Measurements from ENCODE around the gene TMEM37.

TMEM37 gene

GRCh38 chr2:119465687-119466086, 34.0 kb downstream of the TMEM37 start:
- Histone ChIP-seq H3K27ac (no peak overlapping the region), H3K36me3 (no peaks in the 10 kb centered on the region), H3K27me3 (no peaks in the 10 kb centered on the region), H3K9me3 (no peaks in the 10 kb centered on the region), H3K4me3 (no peak overlapping the region), H3K4me2 (no peak overlapping the region), H4K20me1 (no peaks in the 10 kb centered on the region), H3K9ac (no peak overlapping the region), H3K4me1 (no peaks in the 10 kb centered on the region)
- TF ChIP-seq Cebpa-rat (IDR thresholded peaks at IDR 0.05), result no peak

GRCh38 chr2:119466373-119466772, 34.7 kb downstream of the TMEM37 start:
- H4K20me1 ChIP-seq, result no peaks in the 10 kb centered on the region
- H3K27ac ChIP-seq, result no peak overlapping the region
- TF ChIP-seq Cebpa-rat (IDR thresholded peaks at IDR 0.05), result peak; percentile 66; the same call in 1 of the 2 replicates
- no peak overlapping the region for H3K9ac ChIP-seq
- no peaks in the 10 kb centered on the region for H3K27me3 ChIP-seq
- no peaks in the 10 kb centered on the region for H3K9me3 ChIP-seq
- no peaks in the 10 kb centered on the region for H3K4me1 ChIP-seq
- H3K4me2 ChIP-seq, result no peak overlapping the region
- H3K4me3 ChIP-seq, result no peak overlapping the region
- H3K36me3 ChIP-seq, result no peaks in the 10 kb centered on the region

DNA sequence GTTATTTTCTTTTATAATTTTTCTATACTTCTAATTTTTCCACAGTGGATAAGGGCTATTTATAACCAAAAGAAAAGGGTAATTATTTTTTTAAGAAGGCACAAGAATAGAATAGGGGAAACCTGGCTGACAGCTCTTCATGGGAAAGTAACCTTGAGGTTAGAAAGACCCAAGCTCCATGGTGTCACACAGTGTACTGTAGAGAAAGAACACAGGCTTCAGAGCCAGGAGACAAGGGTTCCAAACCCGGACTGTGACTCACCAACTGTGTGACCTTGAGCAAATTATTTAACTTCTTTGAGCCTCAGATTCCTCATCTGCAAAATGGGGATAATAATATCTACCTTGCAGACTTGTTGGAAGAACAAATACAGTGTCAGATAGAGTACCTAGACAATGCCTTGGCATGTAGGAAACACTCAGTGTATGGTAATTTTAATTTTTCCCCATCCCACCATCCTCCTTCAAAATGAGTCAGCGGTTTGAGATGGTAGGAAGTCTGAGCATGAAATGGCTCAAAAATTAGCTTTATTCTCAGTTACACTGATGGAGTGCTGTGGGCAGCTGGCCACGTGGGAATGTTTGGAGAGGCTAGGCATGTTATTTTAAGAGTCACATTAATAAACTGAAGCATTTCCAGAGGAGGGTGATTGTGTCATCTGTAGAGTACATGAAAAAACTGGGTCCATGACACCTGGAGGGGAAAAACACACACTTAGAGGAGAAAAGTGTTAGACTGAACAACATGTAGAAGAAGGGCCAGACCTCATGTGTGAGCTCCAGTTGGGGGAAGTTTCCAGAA, 36.7 kb downstream of the TMEM37 start:
- no peak for TF ChIP-seq Cebpa-rat (IDR thresholded peaks at IDR 0.05)
- no peak overlapping the region for H3K9ac ChIP-seq
- H3K9me3 ChIP-seq, result no peaks in the 10 kb centered on the region

DNA sequence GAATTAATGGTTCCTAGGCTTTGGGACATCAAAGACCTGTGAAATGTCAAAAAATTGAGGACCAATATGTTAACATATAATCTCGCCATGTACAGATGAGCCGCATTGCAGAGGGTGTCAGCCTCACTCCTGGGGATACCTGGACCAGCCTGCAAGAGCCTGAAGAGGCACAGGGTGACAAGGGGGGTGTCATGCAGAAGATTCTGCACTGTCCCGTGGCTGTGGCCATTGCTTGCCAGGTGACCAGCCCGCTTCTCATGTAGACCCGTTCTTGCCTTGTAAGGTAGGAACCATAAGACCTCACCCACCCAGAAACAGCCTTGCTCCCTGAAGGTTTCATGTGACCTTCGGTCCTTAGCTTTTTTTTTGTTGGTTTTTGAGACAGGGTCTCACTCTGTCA, 37.5 kb downstream of the TMEM37 start:
- H3K9me3 ChIP-seq, result no peaks in the 10 kb centered on the region
- H3K27ac ChIP-seq, result no peak overlapping the region
- no peak overlapping the region for H3K4me3 ChIP-seq
- no peaks in the 10 kb centered on the region for H4K20me1 ChIP-seq
- no peak overlapping the region for H3K9ac ChIP-seq
- H3K4me1 ChIP-seq, result no peaks in the 10 kb centered on the region
- no peak overlapping the region for H3K4me2 ChIP-seq
- H3K27me3 ChIP-seq, result no peaks in the 10 kb centered on the region
- TF ChIP-seq Cebpa-rat (IDR thresholded peaks at IDR 0.05), result no peak
- no peaks in the 10 kb centered on the region for H3K36me3 ChIP-seq

More for the DNA sequence above, 36.7 kb downstream of the TMEM37 start:
- no peaks in the 10 kb centered on the region for H3K27me3 ChIP-seq
- H3K36me3 ChIP-seq, result no peaks in the 10 kb centered on the region
- no peaks in the 10 kb centered on the region for H4K20me1 ChIP-seq
- H3K4me2 ChIP-seq, result no peak overlapping the region
- no peak overlapping the region for H3K27ac ChIP-seq
- no peaks in the 10 kb centered on the region for H3K4me1 ChIP-seq
- H3K4me3 ChIP-seq, result no peak overlapping the region

DNA sequence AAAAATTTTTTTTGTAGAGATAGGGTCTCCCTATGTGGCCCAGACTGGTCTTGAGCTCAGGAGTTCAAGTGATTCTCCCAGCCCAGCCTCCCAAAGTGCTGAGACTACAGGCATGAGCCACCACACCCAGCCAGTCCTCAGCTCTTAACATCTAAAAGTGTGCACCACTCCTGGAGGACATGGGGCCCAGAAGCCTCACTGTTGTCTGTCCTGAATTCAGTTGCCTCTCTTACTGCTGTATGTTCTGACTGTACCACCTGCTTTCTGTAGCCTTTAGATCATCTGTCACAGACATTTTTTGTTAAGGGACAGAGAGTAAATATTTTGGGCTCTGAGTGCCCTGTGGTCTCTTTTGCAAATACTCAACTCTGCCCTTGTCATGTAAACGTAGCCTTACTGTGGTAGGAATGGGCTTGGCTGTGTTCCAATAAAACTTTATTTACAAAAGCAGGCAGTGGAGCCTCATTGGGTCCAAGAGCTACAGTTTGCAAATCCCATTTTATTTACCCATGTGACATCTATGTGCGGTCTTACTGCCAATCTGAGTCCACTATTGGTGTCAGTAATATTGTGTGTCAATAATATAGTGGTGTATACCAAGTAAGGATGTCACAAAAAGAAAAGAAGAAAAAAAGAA, 38.1 kb downstream of the TMEM37 start:
- Histone ChIP-seq H3K36me3 (no peaks in the 10 kb centered on the region), H3K9ac (no peak overlapping the region), H3K27me3 (no peaks in the 10 kb centered on the region), H4K20me1 (no peaks in the 10 kb centered on the region), H3K4me1 (0 out of 2 replicates have a peak, but pooled peaks cover under 1% of the 10 kb centered on the region), H3K9me3 (no peaks in the 10 kb centered on the region), H3K27ac (no peak overlapping the region), H3K4me3 (no peak overlapping the region), H3K4me2 (no peak overlapping the region)
- TF ChIP-seq Cebpa-rat (IDR thresholded peaks at IDR 0.05), result no peak

DNA sequence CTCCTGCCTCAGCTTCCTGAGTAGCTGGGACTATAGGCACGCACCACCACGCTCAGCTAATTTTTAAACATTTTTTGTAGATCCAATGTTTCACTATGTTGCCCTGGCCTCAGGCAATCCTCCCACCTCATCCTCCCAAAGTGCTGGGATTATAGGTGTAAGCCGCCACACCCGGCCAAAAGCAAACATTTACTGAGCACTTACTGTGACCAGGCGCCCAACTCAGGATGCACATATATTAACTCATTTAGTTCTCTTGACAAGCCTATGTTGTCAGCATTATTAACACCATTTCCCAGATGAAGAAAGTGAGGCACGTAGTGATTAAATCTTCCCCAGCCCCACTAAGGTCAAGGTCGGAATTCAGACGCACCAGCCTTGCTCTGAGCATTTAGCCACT, 41.1 kb downstream of the TMEM37 start:
- H3K36me3 ChIP-seq, result no peaks in the 10 kb centered on the region
- no peaks in the 10 kb centered on the region for H3K27me3 ChIP-seq

GRCh38 chr2:119473621-119474370, 42.1 kb downstream of the TMEM37 start:
- H3K9me3 ChIP-seq, result no peaks in the 10 kb centered on the region
- no peaks in the 10 kb centered on the region for H3K27me3 ChIP-seq
- no peak overlapping the region for H3K27ac ChIP-seq
- H3K4me2 ChIP-seq, result no peak overlapping the region
- H4K20me1 ChIP-seq, result no peaks in the 10 kb centered on the region
- no peak overlapping the region for H3K9ac ChIP-seq
- no peak overlapping the region for H3K4me3 ChIP-seq
- no peaks in the 10 kb centered on the region for H3K36me3 ChIP-seq
- H3K4me1 ChIP-seq, result peaks cover 16% of the 10 kb centered on the region
- TF ChIP-seq Cebpa-rat (IDR thresholded peaks at IDR 0.05), result no peak

More for the DNA sequence above, 41.1 kb downstream of the TMEM37 start:
- Histone ChIP-seq H3K4me1 (peaks cover 16% of the 10 kb centered on the region), H3K4me3 (no peak overlapping the region), H3K27ac (no peak overlapping the region), H4K20me1 (no peaks in the 10 kb centered on the region), H3K4me2 (no peak overlapping the region), H3K9me3 (no peaks in the 10 kb centered on the region), H3K9ac (no peak overlapping the region)
- TF ChIP-seq Cebpa-rat (IDR thresholded peaks at IDR 0.05), result no peak

DNA sequence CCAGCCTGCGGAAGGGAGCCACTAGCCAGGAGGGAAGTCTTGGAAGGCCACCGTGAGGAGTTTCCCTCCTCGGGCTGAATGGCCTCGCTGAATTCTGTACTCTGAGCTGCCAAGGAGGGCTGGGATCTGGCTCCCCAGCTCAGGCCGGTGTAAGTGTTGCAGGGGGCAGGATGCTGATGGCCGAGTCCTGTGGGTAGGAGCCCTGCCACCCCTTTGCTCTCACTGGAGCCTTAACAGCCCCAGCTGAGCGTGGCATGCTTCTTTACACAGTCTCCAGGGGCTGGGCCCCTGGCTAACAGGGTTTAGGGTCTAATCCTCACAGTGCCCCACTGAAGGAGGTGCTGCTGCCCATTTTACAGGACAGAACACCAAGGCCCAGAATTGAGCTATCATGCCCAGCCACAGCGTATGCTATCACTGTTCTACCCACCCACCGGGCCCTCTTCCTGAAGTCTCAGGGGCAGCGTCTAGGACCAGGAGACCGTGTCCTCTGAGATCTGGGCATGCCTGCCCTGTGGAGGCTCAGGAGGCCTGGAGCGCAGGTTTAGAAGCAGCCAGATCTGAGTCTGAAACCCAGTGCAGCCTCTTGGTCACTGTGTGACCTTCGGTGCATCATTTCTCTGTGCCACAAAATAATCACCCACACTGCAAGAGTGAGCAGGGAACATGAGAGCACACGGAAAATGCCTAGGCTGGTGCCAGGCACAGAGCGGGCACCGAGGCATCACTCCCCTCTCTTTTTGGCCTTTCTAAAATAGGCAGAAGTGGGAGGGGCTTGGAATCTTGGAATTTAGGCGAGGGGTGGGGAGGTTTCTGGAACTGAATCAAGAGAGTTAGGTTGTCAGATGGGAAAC, 42.9 kb downstream of the TMEM37 start:
- Histone ChIP-seq H3K4me2 (peak overlapping the region; percentile 44), H3K27ac (no peak overlapping the region; the same call in 1 of the 2 replicates), H3K36me3 (no peaks in the 10 kb centered on the region), H4K20me1 (no peaks in the 10 kb centered on the region), H3K4me3 (no peak overlapping the region), H3K4me1 (peaks cover 16% of the 10 kb centered on the region), H3K27me3 (no peaks in the 10 kb centered on the region), H3K9ac (no peak overlapping the region), H3K9me3 (no peaks in the 10 kb centered on the region)
- no peak for TF ChIP-seq Cebpa-rat (IDR thresholded peaks at IDR 0.05)

DNA sequence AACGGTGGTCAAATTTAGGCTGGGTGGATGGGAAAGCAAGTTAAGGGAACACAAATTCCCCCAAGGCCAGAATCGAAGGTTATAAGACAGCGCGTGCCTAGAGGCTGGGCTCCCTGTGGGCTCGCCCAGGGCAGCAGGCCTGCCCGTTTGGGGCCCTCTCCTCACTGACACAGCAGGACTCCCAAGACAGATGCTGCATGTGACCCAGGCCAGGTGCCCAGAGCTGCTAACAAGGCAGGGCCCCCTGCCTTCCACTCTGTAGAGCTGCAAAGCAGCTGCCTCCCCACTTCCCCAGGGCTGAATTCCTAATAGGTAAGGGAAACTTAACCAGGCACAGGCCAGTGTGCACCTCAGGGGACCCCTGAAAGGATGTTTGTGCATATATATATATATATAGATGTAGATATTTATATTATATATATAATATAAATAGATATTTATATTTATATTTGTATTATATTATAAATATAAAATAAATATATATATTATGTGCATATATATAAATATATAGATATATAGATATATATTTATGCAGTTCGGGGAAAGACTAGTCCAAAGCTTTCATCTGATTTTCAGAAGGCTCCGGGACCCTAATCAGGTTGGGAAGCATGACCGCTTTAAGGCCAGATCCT, 43.7 kb downstream of the TMEM37 start:
- TF ChIP-seq Cebpa-rat (IDR thresholded peaks at IDR 0.05), result no peak
- Histone ChIP-seq H3K4me1 (peaks cover 16% of the 10 kb centered on the region), H3K9me3 (no peaks in the 10 kb centered on the region), H3K4me2 (peak overlapping the region; percentile 44), H3K27me3 (no peaks in the 10 kb centered on the region), H3K36me3 (no peaks in the 10 kb centered on the region), H3K9ac (no peak overlapping the region), H4K20me1 (no peaks in the 10 kb centered on the region), H3K4me3 (no peak overlapping the region), H3K27ac (no peak overlapping the region; the same call in 1 of the 2 replicates)

Data from BLaER1 (cell line).